HL-60 (cell line): ENCODE measurements around the gene SLAMF6.
"Not testable (repeated sequence)": the region's sequence is repeated elsewhere in the genome, so short reads cannot be mapped to it uniquely, and the experiment has no call there.

Source experiments
- GABPA ChIP-seq: IDR thresholded peaks from 2 replicates; pipeline ENCODE4 v1.6.1; 2012; ENCODE audit warnings: low read depth
- POLR2AphosphoS5 ChIP-seq: IDR thresholded peaks from 2 replicates; pipeline ENCODE4 v1.6.1; 2012; ENCODE audit warnings: low read depth
- REST ChIP-seq: IDR thresholded peaks from 2 replicates; pipeline ENCODE4 v1.6.1; 2012; ENCODE audit warnings: low read depth; ENCODE audit not compliant: insufficient replicate concordance
- TF ChIP-seq, protein P1 (sequence below): IDR thresholded peaks from one replicate; pipeline ENCODE4 v1.5.1; 2011; ENCODE audit warnings: low read length, control low read depth, inconsistent platforms; ENCODE audit not compliant: insufficient read depth

DNA sequence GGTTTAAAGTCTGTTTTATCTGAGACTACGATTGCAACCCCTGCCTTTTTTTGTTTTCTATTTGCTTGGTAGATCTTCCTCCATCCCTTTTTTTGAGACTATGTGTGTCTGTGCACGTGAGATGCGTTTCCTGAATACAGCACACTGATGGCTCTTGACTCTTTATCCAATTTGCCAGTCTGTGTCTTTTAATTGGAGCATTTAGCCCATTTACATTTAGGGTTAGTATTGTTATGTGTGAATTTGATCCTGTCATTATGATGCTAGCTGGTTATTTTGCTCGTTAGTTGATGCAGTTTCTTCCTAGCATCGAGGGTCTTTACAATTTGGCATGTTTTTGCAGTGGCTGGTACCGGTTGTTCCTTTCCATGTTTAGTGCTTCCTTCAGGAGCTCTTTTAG is 44.0 kb downstream of the SLAMF6 start:
- TF ChIP-seq, protein P1, sequence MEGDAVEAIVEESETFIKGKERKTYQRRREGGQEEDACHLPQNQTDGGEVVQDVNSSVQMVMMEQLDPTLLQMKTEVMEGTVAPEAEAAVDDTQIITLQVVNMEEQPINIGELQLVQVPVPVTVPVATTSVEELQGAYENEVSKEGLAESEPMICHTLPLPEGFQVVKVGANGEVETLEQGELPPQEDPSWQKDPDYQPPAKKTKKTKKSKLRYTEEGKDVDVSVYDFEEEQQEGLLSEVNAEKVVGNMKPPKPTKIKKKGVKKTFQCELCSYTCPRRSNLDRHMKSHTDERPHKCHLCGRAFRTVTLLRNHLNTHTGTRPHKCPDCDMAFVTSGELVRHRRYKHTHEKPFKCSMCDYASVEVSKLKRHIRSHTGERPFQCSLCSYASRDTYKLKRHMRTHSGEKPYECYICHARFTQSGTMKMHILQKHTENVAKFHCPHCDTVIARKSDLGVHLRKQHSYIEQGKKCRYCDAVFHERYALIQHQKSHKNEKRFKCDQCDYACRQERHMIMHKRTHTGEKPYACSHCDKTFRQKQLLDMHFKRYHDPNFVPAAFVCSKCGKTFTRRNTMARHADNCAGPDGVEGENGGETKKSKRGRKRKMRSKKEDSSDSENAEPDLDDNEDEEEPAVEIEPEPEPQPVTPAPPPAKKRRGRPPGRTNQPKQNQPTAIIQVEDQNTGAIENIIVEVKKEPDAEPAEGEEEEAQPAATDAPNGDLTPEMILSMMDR, result not testable (repeated sequence)
- not testable (repeated sequence) for TF ChIP-seq POLR2AphosphoS5, GABPA, REST
